H1 (cell line): Measurements from ENCODE around the gene ABCG5. TPM values are rescaled to one million over a fixed set of nuclear protein-coding genes. Genes with fewer than 3 reads are reported as not detected.

Experiments used
- CTCF ChIA-PET: fragments of 300-600 bp; sonication (Branson Sonifier 250); formaldehyde crosslinking; loops from one replicate; lab custom pipeline; 2021; ENCODE audit not compliant: partially characterized antibody; lab: Charles Lee
- POLR2A ChIA-PET: fragments of 300-600 bp; sonication (Branson Sonifier 250); formaldehyde crosslinking; loops from one replicate; lab custom pipeline; 2021; ENCODE audit warnings: inconsistent platforms; ENCODE audit not compliant: partially characterized antibody; lab: Charles Lee
- DNase-seq, 2 experiments: peaks; one replicate each; pipeline versions ENCODE4 v3.0.0 to v3.0.0-alpha.2; 2010 to 2022; ENCODE audit warnings: low spot score in 2 of 2, low read depth in 1 of 2, mixed read lengths in 1 of 2
- FAIRE-seq: peaks from 2 replicates; lab custom pipeline; 2011; peaks lifted over from hg19 to GRCh38; lab: Jason Lieb, UNC
- H2AFZ ChIP-seq: 2 replicates; pipeline ENCODE4 v1.8.1; 2012; ENCODE audit warnings: low read length, inconsistent platforms
- H2AK5ac ChIP-seq: 2 replicates; pipeline ENCODE4 v1.6.1; 2013; ENCODE audit warnings: low read depth, low read length
- H2BK120ac ChIP-seq: replicated peaks from 2 replicates; pipeline ENCODE3; 2013; ENCODE audit warnings: low read depth, low read length, inconsistent platforms
- H2BK12ac ChIP-seq: 2 replicates; pipeline ENCODE4 v1.6.1; 2013; ENCODE audit warnings: low read depth, low read length
- H2BK15ac ChIP-seq: 2 replicates; pipeline ENCODE4 v1.6.1; 2013; ENCODE audit warnings: low read length
- H2BK20ac ChIP-seq: 2 replicates; pipeline ENCODE4 v1.6.1; 2013; ENCODE audit warnings: low read length
- H2BK5ac ChIP-seq: 2 replicates; pipeline ENCODE4 v1.6.1; 2013; ENCODE audit warnings: low read depth, low read length
- H3K14ac ChIP-seq: 2 replicates; pipeline ENCODE4 v1.6.1; 2013; ENCODE audit warnings: inconsistent platforms; ENCODE audit not compliant: insufficient read length
- H3K18ac ChIP-seq: 2 replicates; pipeline ENCODE4 v1.6.1; 2013; ENCODE audit warnings: low read length; ENCODE audit errors: extremely low read depth
- H3K23ac ChIP-seq: 2 replicates; pipeline ENCODE4 v1.6.1; 2013; ENCODE audit warnings: inconsistent platforms; ENCODE audit not compliant: insufficient read length
- H3K23me2 ChIP-seq: 2 replicates; pipeline ENCODE4 v1.6.1; 2013; ENCODE audit warnings: low read depth, low read length
- H3K27ac ChIP-seq: 2 replicates; pipeline ENCODE4 v1.6.1; 2011; ENCODE audit warnings: low read depth, low read length, inconsistent platforms
- H3K27me3 ChIP-seq, 4 experiments: replicated peaks in 1 of 4; 1 replicate in 1 of 4; 2 replicates in 3 of 4; pipeline versions ENCODE4 v1.6.1 to v1.8.1; 2011 to 2013; ENCODE audit warnings: low read length in 3 of 4, mild to moderate bottlenecking in 3 of 4, inconsistent platforms in 2 of 4, mixed read lengths in 2 of 4, moderate library complexity in 1 of 4; ENCODE audit not compliant: control insufficient read depth in 3 of 4, insufficient read depth in 3 of 4; ENCODE audit errors: extremely low read depth in 1 of 4
- H3K36me3 ChIP-seq, 4 experiments: 2 replicates each; pipeline versions ENCODE4 v1.6.1 to v1.8.1; 2011 to 2013; ENCODE audit warnings: mild to moderate bottlenecking in 4 of 4, low read length in 3 of 4, moderate library complexity in 2 of 4, control low read depth in 1 of 4, inconsistent platforms in 1 of 4; ENCODE audit not compliant: insufficient read depth in 4 of 4, control insufficient read depth in 2 of 4
- H3K4ac ChIP-seq: replicated peaks from 2 replicates; pipeline ENCODE3; 2013; ENCODE audit warnings: low read length, low read depth, mixed read lengths, inconsistent platforms; ENCODE audit not compliant: insufficient read length
- H3K4me1 ChIP-seq, 4 experiments: replicated peaks in 1 of 4; 1 replicate in 1 of 4; 2 replicates in 3 of 4; pipeline versions ENCODE4 v1.6.1 to v1.8.1; 2011 to 2013; ENCODE audit warnings: low read length in 3 of 4, inconsistent platforms in 2 of 4, mixed read lengths in 1 of 4; ENCODE audit not compliant: insufficient read depth in 4 of 4, control insufficient read depth in 3 of 4
- H3K4me2 ChIP-seq, 2 experiments: 2 replicates each; pipeline versions ENCODE4 v1.6.1 to v1.8.1; 2011 to 2013; ENCODE audit warnings: low read depth in 2 of 2, low read length in 2 of 2, control low read depth in 1 of 2, inconsistent platforms in 1 of 2, mild to moderate bottlenecking in 1 of 2; ENCODE audit not compliant: insufficient read depth in 1 of 2
- H3K4me3 ChIP-seq, 4 experiments: fragments of 200-600, 300-600 bp in 1 of 4; sonication (generic), shearing (Covaris generic), sonication (Bioruptor Twin) in 1 of 4; 2 replicates each; pipeline versions ENCODE4 v1.5.1 to v1.8.1; 2011 to 2016; ENCODE audit warnings: low read length in 4 of 4, low read depth in 3 of 4, control low read depth in 2 of 4, inconsistent platforms in 2 of 4, mild to moderate bottlenecking in 2 of 4, mixed read lengths in 1 of 4, moderate library complexity in 1 of 4; ENCODE audit not compliant: insufficient read depth in 2 of 4; ENCODE audit errors: extremely low read depth in 1 of 4
- H3K56ac ChIP-seq: replicated peaks from 2 replicates; pipeline ENCODE3; 2013; ENCODE audit warnings: low read depth, mild to moderate bottlenecking, mixed read lengths, low read length, inconsistent platforms; ENCODE audit not compliant: insufficient read length
- H3K79me1 ChIP-seq: 2 replicates; pipeline ENCODE4 v1.6.1; 2013; ENCODE audit warnings: low read depth, low read length, control low read depth
- H3K79me2 ChIP-seq, 2 experiments: 2 replicates each; pipeline versions ENCODE4 v1.6.1 to v1.8.1; 2012 to 2013; ENCODE audit warnings: low read length in 2 of 2, mild to moderate bottlenecking in 2 of 2, inconsistent platforms in 1 of 2; ENCODE audit not compliant: insufficient read depth in 2 of 2, control insufficient read depth in 1 of 2
- H3K9ac ChIP-seq, 4 experiments: replicated peaks in 1 of 4; 1 replicate in 1 of 4; 2 replicates in 3 of 4; pipeline versions ENCODE4 v1.6.1 to v1.8.1; 2011 to 2013; ENCODE audit warnings: low read depth in 3 of 4, low read length in 3 of 4, control low read depth in 2 of 4, mild to moderate bottlenecking in 2 of 4, moderate library complexity in 2 of 4, inconsistent platforms in 1 of 4; ENCODE audit errors: extremely low read depth in 1 of 4
- H3K9me3 ChIP-seq, 2 experiments: 2 replicates each; pipeline versions ENCODE4 v1.6.1 to v1.8.1; 2012 to 2013; ENCODE audit warnings: mild to moderate bottlenecking in 2 of 2, moderate library complexity in 2 of 2, control low read depth in 1 of 2, inconsistent platforms in 1 of 2, low read depth in 1 of 2, low read length in 1 of 2, mixed read lengths in 1 of 2; ENCODE audit not compliant: insufficient read depth in 2 of 2
- H4K20me1 ChIP-seq, 2 experiments: replicated peaks in 1 of 2; 2 replicates each; pipeline versions ENCODE3 to v1.8.1; 2011 to 2013; ENCODE audit warnings: inconsistent platforms in 2 of 2, low read length in 2 of 2, mild to moderate bottlenecking in 1 of 2; ENCODE audit not compliant: insufficient read depth in 2 of 2, control insufficient read depth in 1 of 2
- H4K5ac ChIP-seq: 2 replicates; pipeline ENCODE4 v1.6.1; 2013; ENCODE audit warnings: low read length, low read depth, mixed read lengths, inconsistent platforms; ENCODE audit not compliant: insufficient read length
- H4K8ac ChIP-seq: 2 replicates; pipeline ENCODE4 v1.8.0; 2013; ENCODE audit warnings: mild to moderate bottlenecking, moderate library complexity, low read length, inconsistent platforms; ENCODE audit not compliant: insufficient read depth; ENCODE audit errors: extremely low read depth
- H4K91ac ChIP-seq: replicated peaks from 2 replicates; pipeline ENCODE3; 2013; ENCODE audit warnings: low read length, mixed read lengths, inconsistent platforms; ENCODE audit not compliant: insufficient read length
- ASH2L ChIP-seq: fragments of 200-600, 300-600 bp; sonication (generic); IDR thresholded peaks from one replicate; pipeline ENCODE4 v1.7.1; 2017; ENCODE audit warnings: low read length
- BRCA1 ChIP-seq: IDR thresholded peaks from 2 replicates; pipeline ENCODE4 v1.6.1; 2012; ENCODE audit warnings: low read depth, low read length, improper control_type of control experiment
- CHD2 ChIP-seq: IDR thresholded peaks from 2 replicates; pipeline ENCODE4 v1.6.1; 2012; ENCODE audit warnings: low read length, improper control_type of control experiment
- CREB1 ChIP-seq: IDR thresholded peaks from 2 replicates; pipeline ENCODE4 v1.6.1; 2012; ENCODE audit warnings: inconsistent platforms
- GABPA ChIP-seq: IDR thresholded peaks from 2 replicates; pipeline ENCODE4 v1.6.1; 2011; ENCODE audit warnings: mild to moderate bottlenecking, low read length, moderate library complexity, borderline replicate concordance; ENCODE audit not compliant: insufficient read depth
- GTF2F1 ChIP-seq: IDR thresholded peaks from 2 replicates; pipeline ENCODE4 v1.6.1; 2012; ENCODE audit warnings: low read depth, low read length, improper control_type of control experiment, borderline replicate concordance
- HDAC6 ChIP-seq: IDR thresholded peaks from one replicate; pipeline ENCODE4 v1.7.1; 2012; ENCODE audit warnings: low read depth, mild to moderate bottlenecking, inconsistent platforms, low read length, moderate library complexity
- KDM4A ChIP-seq: IDR thresholded peaks from one replicate; pipeline ENCODE4 v1.7.1; 2012; ENCODE audit warnings: low read depth, mild to moderate bottlenecking, moderate library complexity, low read length, inconsistent platforms; ENCODE audit not compliant: severe bottlenecking
- RAD21 ChIP-seq, 2 experiments: IDR thresholded peaks in 1 of 2; conservative IDR thresholded peaks in 1 of 2; 2 replicates each; pipeline ENCODE4 v1.6.1; 2011; ENCODE audit warnings: low read depth in 2 of 2, low read length in 2 of 2, improper control_type of control experiment in 1 of 2, inconsistent platforms in 1 of 2, mild to moderate bottlenecking in 1 of 2, moderate library complexity in 1 of 2
- RBBP5 ChIP-seq: IDR thresholded peaks from 2 replicates; pipeline ENCODE4 v1.7.1; 2012; ENCODE audit warnings: low read depth, mild to moderate bottlenecking, inconsistent platforms, low read length, moderate library complexity, borderline replicate concordance
- SP1 ChIP-seq: IDR thresholded peaks from 2 replicates; pipeline ENCODE4 v1.6.1; 2011; ENCODE audit warnings: low read depth, low read length
- SRF ChIP-seq: IDR thresholded peaks from 2 replicates; pipeline ENCODE4 v1.6.1; 2011; ENCODE audit warnings: mild to moderate bottlenecking, low read depth, low read length, moderate library complexity
- SUZ12 ChIP-seq: fragments of 200-600 bp; sonication (generic); IDR thresholded peaks from 2 replicates; pipeline ENCODE4 v1.6.1; 2012; ENCODE audit warnings: mild to moderate bottlenecking, inconsistent platforms, low read length, moderate library complexity, mixed read lengths
- WGBS, 2 experiments: shearing (Covaris generic) in 1 of 2; methylation state at CpG; one replicate each; pipeline versions ENCODE4 v1.1.6 to v1.1.7; 2013 to 2015; ENCODE audit warnings: low lambda C conversion rate in 2 of 2, mixed read lengths in 2 of 2, inconsistent platforms in 1 of 2, low coverage in 1 of 2, missing lambda C conversion rate in 1 of 2; ENCODE audit not compliant: insufficient replicate concordance in 2 of 2, insufficient coverage in 1 of 2, insufficient read length in 1 of 2; ENCODE audit errors: extremely low coverage in 1 of 2, missing lambda C conversion rate in 1 of 2; 5-methylcytosine and 5-hydroxymethylcytosine counted together
- polyA plus RNA-seq, 7 experiments: library from polyadenylated mRNA; depleted of rRNA in 3 of 7; stranded (reverse) in 5 of 7; unstranded in 2 of 7; fragments of >200 nt in 5 of 7; fragments of 200-250 nt in 2 of 7; gene quantifications; 1 replicate in 5 of 7; 2 replicates in 1 of 7; 4 replicates in 1 of 7; pipeline versions ENCODE4 v1.2.1 to v1.2.3, GENCODE V29; 2011 to 2013; ENCODE audit warnings: missing spikeins in 2 of 7, mixed read lengths in 2 of 7
- total RNA-seq: library from RNA; stranded (reverse); fragmentation: NEBNext Ultra II Directional; extraction: Animal tissue kit (Norgen Biotek cat#: 25700); gene quantifications from 2 replicates; pipeline ENCODE4 v1.2.1, GENCODE V29; 2021

Gene ABCG5
- total and polyA plus RNA-seq, 2 of the 8 experiments (the other 6 are each of a cell fraction or from before 2014, with no cell fraction given), result not detected

GRCh38 chr2:43877782-43878464 is 39.3 kb upstream of the ABCG5 start:
- no peaks in the 10 kb centered on the region for H3K36me3 ChIP-seq
- no peak overlapping the region for H4K8ac ChIP-seq
- CTCF ChIA-PET, result interaction anchor here (0.6 to 1.5 kb wide), 26 partner anchors 9 to 1080 kb away, joined by 3 to 8 read pairs (median 4); no protein-coding TSS in a partner anchor
- H2BK20ac ChIP-seq, result no peak overlapping the region
- H2BK5ac ChIP-seq, result 0 out of 2 replicates have a peak overlapping the region, but pooled peaks have one; percentile 13
- peak overlapping the region; percentile 75; the same call in 1 of the 2 replicates for H2BK12ac ChIP-seq
- no peak overlapping the region for H2AK5ac ChIP-seq
- no peak overlapping the region for H3K18ac ChIP-seq
- no peak overlapping the region for H3K4me2 ChIP-seq
- H3K79me2 ChIP-seq, result no peaks in the 10 kb centered on the region
- DNase-seq (peak; percentile 51 to 95), FAIRE-seq (peak; percentile 94)
- no peaks in the 10 kb centered on the region for H4K20me1 ChIP-seq
- no peaks in the 10 kb centered on the region for H3K9me3 ChIP-seq
- no peak overlapping the region for H4K91ac ChIP-seq
- H3K4ac ChIP-seq, result no peak overlapping the region
- H3K14ac ChIP-seq, result no peak overlapping the region
- no peak overlapping the region for H3K56ac ChIP-seq
- H3K9ac ChIP-seq, result no peak overlapping the region
- no peak overlapping the region for H3K27ac ChIP-seq
- POLR2A ChIA-PET, result interaction anchor here (0.5 to 0.9 kb wide), 2 partner anchors 273 to 427 kb away, joined by 3 read pairs; no protein-coding TSS in a partner anchor
- no peak overlapping the region for H2BK120ac ChIP-seq
- no peak overlapping the region for H2BK15ac ChIP-seq
- 42% methylated on average over 16 of the region's 16 CpGs; no CpG with 5 or more reads in 1 of the 2 experiments for WGBS, 2 experiments
- no peak overlapping the region for H3K23ac ChIP-seq
- H3K27me3 ChIP-seq, result no peaks in the 10 kb centered on the region
- peaks cover 0 to 5% (median 0%) of the 10 kb centered on the region in 4 experiments; a peak in 1 of 7 replicates for H3K4me1 ChIP-seq
- no peak overlapping the region for H3K4me3 ChIP-seq
- H4K5ac ChIP-seq, result no peak overlapping the region
- no peaks in the 10 kb centered on the region for H3K23me2 ChIP-seq
- peak overlapping the region; percentile 88 for H2AFZ ChIP-seq
- no peaks in the 10 kb centered on the region for H3K79me1 ChIP-seq
- TF ChIP-seq CREB1, result no peak
- no peak for TF ChIP-seq HDAC6
- no peak for TF ChIP-seq BRCA1
- no peak for TF ChIP-seq ASH2L
- TF ChIP-seq RAD21 (IDR thresholded peaks at IDR 0.05 in 1 of 2, conservative IDR thresholded peaks at IDR 0.05 in 1 of 2; ENCODE audit: low read depth in 2 of 2, low read length in 2 of 2), result peak; percentile 95 to 96
- TF ChIP-seq CHD2, result 0 out of 2 replicates have a peak, but pooled peaks have one; percentile 35
- TF ChIP-seq KDM4A, result peak; percentile 23
- TF ChIP-seq SRF, result no peak
- no peak for TF ChIP-seq SUZ12
- no peak for TF ChIP-seq GTF2F1
- no peak for TF ChIP-seq GABPA
- no peak for TF ChIP-seq RBBP5
- no peak for TF ChIP-seq SP1
